SH-SY5Y (cell line): ENCODE data around the gene TFCP2.

Source experiments
- GATA2 ChIP-seq: IDR thresholded peaks from 2 replicates; pipeline ENCODE4 v1.6.1; 2011; ENCODE audit warnings: mild to moderate bottlenecking, low read depth, low read length
- GATA3 ChIP-seq: IDR thresholded peaks from 2 replicates; pipeline ENCODE4 v1.6.1; 2011; ENCODE audit warnings: low read depth, mild to moderate bottlenecking, low read length, moderate library complexity

- no peak for TF ChIP-seq GATA3
- no peak for TF ChIP-seq GATA2
Observed at GRCh38 chr12:51218607-51219161, 45.7 kb upstream of the TFCP2 start.
